GM12878 (cell line): ENCODE data around the gene ANGEL1. TPM values are rescaled to one million over a fixed set of nuclear protein-coding genes. Genes with fewer than 3 reads are reported as not detected.

Source experiments
- ATAC-seq: fragments of 200-7000 bp; cut with Tn5 transposase; 3 replicates; pipeline ENCODE4 v1.9.1; 2020; ENCODE audit warnings: mild to moderate bottlenecking, moderate library complexity
- BruUV-seq: library from RNA; stranded (reverse); fragments of 400-500 nt; replicated peaks from 2 replicates; lab custom pipeline; 2021; lab: Mats Ljungman, UMichigan
- CTCF ChIA-PET: fragments of 300-600 bp; sonication (Branson Sonifier 250); formaldehyde crosslinking; extraction: SDS; loops from one replicate; lab custom pipeline; 2021; ENCODE audit warnings: inconsistent platforms; lab: Yijun Ruan, JAX
- POLR2A ChIA-PET: fragments of 350-600 bp; formaldehyde crosslinking; extraction: SDS; loops from one replicate; lab custom pipeline; 2021; ENCODE audit warnings: inconsistent platforms; lab: Charles Lee
- RAD21 ChIA-PET: fragments of 300-600 bp; sonication (Branson Sonifier 250); formaldehyde crosslinking; loops from one replicate; lab custom pipeline; 2023; ENCODE audit warnings: antibody characterized with exemption; ENCODE audit not compliant: unreplicated experiment; lab: Charles Lee
- SMC1A ChIA-PET: fragments of 300-600 bp; sonication (Branson Sonifier 250); formaldehyde crosslinking; loops from one replicate; lab custom pipeline; 2023; ENCODE audit not compliant: unreplicated experiment, uncharacterized antibody; lab: Charles Lee
- DNase-seq: peaks from one replicate; pipeline ENCODE4 v3.0.0-alpha.2; 2011; ENCODE audit warnings: low read depth, low spot score
- FAIRE-seq: peaks from 3 replicates; lab custom pipeline; 2011; peaks lifted over from hg19 to GRCh38; lab: Jason Lieb, UNC
- H2AFZ ChIP-seq: 2 replicates; pipeline ENCODE4 v1.6.0; 2011; ENCODE audit warnings: low read depth, low read length, control low read depth; ENCODE audit not compliant: control insufficient read depth
- H3K27ac ChIP-seq: 2 replicates; pipeline ENCODE4 v1.5.1; 2011; ENCODE audit warnings: control low read depth; ENCODE audit not compliant: control insufficient read depth, insufficient read depth
- H3K27me3 ChIP-seq, 2 experiments: replicated peaks in 1 of 2; 2 replicates each; pipeline versions ENCODE4 v1.6.0 to v1.6.1; 2011; ENCODE audit warnings: low read length in 1 of 2; ENCODE audit not compliant: control insufficient read depth in 2 of 2, insufficient read depth in 2 of 2
- H3K36me3 ChIP-seq, 2 experiments: 2 replicates each; pipeline ENCODE4 v1.5.1; 2011; ENCODE audit warnings: low read length in 1 of 2; ENCODE audit not compliant: control insufficient read depth in 2 of 2, insufficient read depth in 2 of 2
- H3K4me1 ChIP-seq: 2 replicates; pipeline ENCODE4 v1.6.1; 2011; ENCODE audit warnings: mild to moderate bottlenecking, low read length, moderate library complexity, mixed read lengths; ENCODE audit not compliant: control insufficient read depth, insufficient read depth
- H3K4me2 ChIP-seq: 2 replicates; pipeline ENCODE4 v1.6.0; 2011; ENCODE audit warnings: control low read depth; ENCODE audit not compliant: control insufficient read depth, insufficient read depth
- H3K4me3 ChIP-seq: fragments of 200-600 bp; sonication (generic); 2 replicates; pipeline ENCODE4 v1.5.1; 2016
- H3K79me2 ChIP-seq: 2 replicates; pipeline ENCODE4 v1.6.0; 2011; ENCODE audit warnings: low read length; ENCODE audit not compliant: control insufficient read depth, insufficient read depth
- H3K9ac ChIP-seq: 2 replicates; pipeline ENCODE4 v1.8.0; 2011; ENCODE audit warnings: low read length, control low read depth, mixed read lengths; ENCODE audit not compliant: control insufficient read depth, insufficient read depth
- H3K9me3 ChIP-seq: replicated peaks from 3 replicates; pipeline ENCODE4 v1.5.1; 2011; ENCODE audit warnings: mild to moderate bottlenecking, low read length; ENCODE audit not compliant: control insufficient read depth, insufficient read depth
- H4K20me1 ChIP-seq: 2 replicates; pipeline ENCODE4 v1.6.0; 2011; ENCODE audit not compliant: control insufficient read depth, insufficient read depth
- EED ChIP-seq: sonication (generic); IDR thresholded peaks from 2 replicates; pipeline ENCODE4 v1.6.1; 2016; ENCODE audit warnings: antibody characterized with exemption, low read depth
- HDAC2 ChIP-seq: fragments of 200-600 bp; sonication (generic); IDR thresholded peaks from 2 replicates; pipeline ENCODE4 v1.6.1; 2017
- HDGF ChIP-seq: fragments of 450-650 bp; IDR thresholded peaks from 2 replicates; pipeline ENCODE4 v1.6.1; 2016; ENCODE audit warnings: antibody characterized with exemption
- IKZF1 ChIP-seq: fragments of 450-650 bp; conservative IDR thresholded peaks from 2 replicates; pipeline ENCODE4 v1.6.1; 2017; ENCODE audit warnings: antibody characterized with exemption, mild to moderate bottlenecking
- NFYA ChIP-seq: IDR thresholded peaks from 2 replicates; pipeline ENCODE4 v1.6.1; 2011; ENCODE audit warnings: low read depth, mild to moderate bottlenecking, low read length, improper control_type of control experiment, borderline replicate concordance
- NRF1 ChIP-seq: conservative IDR thresholded peaks from 2 replicates; pipeline ENCODE4 v1.6.1; 2011; ENCODE audit warnings: mild to moderate bottlenecking, low read depth, low read length, improper control_type of control experiment
- RELB ChIP-seq: fragments of 450-650 bp; IDR thresholded peaks from 2 replicates; pipeline ENCODE4 v1.6.1; 2017; ENCODE audit warnings: low read depth, mild to moderate bottlenecking, moderate library complexity
- REST ChIP-seq: IDR thresholded peaks from 2 replicates; pipeline ENCODE4 v1.6.1; 2012; ENCODE audit warnings: mild to moderate bottlenecking, low read depth, low read length
- SMAD1 ChIP-seq: fragments of 450-650 bp; IDR thresholded peaks from 2 replicates; pipeline ENCODE4 v1.6.1; 2018; ENCODE audit warnings: mild to moderate bottlenecking, low read depth; ENCODE audit not compliant: partially characterized antibody
- SREBF2 ChIP-seq: IDR thresholded peaks from 2 replicates; pipeline ENCODE4 v1.6.1; 2012; ENCODE audit warnings: mild to moderate bottlenecking, low read length
- STAT1 ChIP-seq: fragments of 450-650 bp; conservative IDR thresholded peaks from 2 replicates; pipeline ENCODE4 v1.6.1; 2014; ENCODE audit warnings: antibody characterized with exemption, mild to moderate bottlenecking
- TCF3 ChIP-seq: IDR thresholded peaks from 2 replicates; pipeline ENCODE4 v1.6.1; 2012; ENCODE audit warnings: low read depth, mild to moderate bottlenecking, low read length, borderline replicate concordance; ENCODE audit not compliant: insufficient read depth
- WRNIP1 ChIP-seq: IDR thresholded peaks from 2 replicates; pipeline ENCODE4 v1.6.1; 2011; ENCODE audit warnings: low read depth, low read length, improper control_type of control experiment, borderline replicate concordance
- YY1 ChIP-seq: IDR thresholded peaks from 2 replicates; pipeline ENCODE4 v1.6.1; 2011; ENCODE audit warnings: low read depth, mild to moderate bottlenecking, low read length
- WGBS: methylation state at CpG from one replicate; pipeline ENCODE4 v1.1.6; 2016; ENCODE audit warnings: low lambda C conversion rate; ENCODE audit not compliant: insufficient replicate concordance, insufficient coverage; ENCODE audit errors: missing lambda C conversion rate; 5-methylcytosine and 5-hydroxymethylcytosine counted together
- in situ Hi-C: fragments of 300-500 bp; cut with MboI; formaldehyde crosslinking; loops from 9 replicates; pipeline ENCODE4 v1.14.3; 2018; ENCODE audit warnings: mixed read lengths
- intact Hi-C: fragments of 100-400 bp; cut with micrococcal nuclease; formaldehyde crosslinking; loops from one replicate; pipeline ENCODE4 v1.14.2; 2022; ENCODE audit not compliant: unreplicated experiment
- polyA plus RNA-seq, 11 experiments: library from polyadenylated mRNA; depleted of rRNA in 4 of 11; unstranded in 6 of 11; stranded (reverse) in 5 of 11; fragments of >200 nt; fragmentation: Nextera tagmentation in 4 of 11; fragmentation: Illumina TruSeq in 1 of 11; extraction: Ambion mirVana in 4 of 11; extraction: Trizol in 1 of 11; gene quantifications; 1 replicate in 1 of 11; 2 replicates in 10 of 11; pipeline versions ENCODE4 v1.2.1 to v1.2.3, GENCODE V29; 2011 to 2016; ENCODE audit warnings: inconsistent platforms in 2 of 11, missing spikeins in 2 of 11, low read depth in 1 of 11
- total RNA-seq, 4 experiments: library from RNA; depleted of rRNA in 3 of 4; stranded (reverse); fragments of >200 nt in 3 of 4; fragmentation: Illumina TruSeq in 1 of 4; extraction: Trizol in 1 of 4; gene quantifications; 2 replicates each; pipeline versions ENCODE4 v1.2.1 to v1.2.3, GENCODE V29; 2013 to 2021

Gene ANGEL1
- total and polyA plus RNA-seq, 10 of the 15 experiments (the other 5 are each of a cell fraction or from before 2014, with no cell fraction given) = 1.7 to 29.7 (median 12.3) TPM

- Histone ChIP-seq H3K36me3 (no peaks in the 10 kb centered on the region), H4K20me1 (no peaks in the 10 kb centered on the region), H3K79me2 (no peaks in the 10 kb centered on the region), H2AFZ (no peak overlapping the region), H3K4me2 (no peak overlapping the region)
- SMC1A ChIA-PET = no interaction called here
- POLR2A ChIA-PET = no interaction called here
- ATAC-seq (no peak), FAIRE-seq (no peak)
- 35% methylated on average over 9 of the region's 9 CpGs for WGBS
- no TSS peak for BruUV-seq
- CTCF ChIA-PET = interaction anchor here (0.6 to 1.5 kb wide), 3 partner anchors 17 to 45 kb away, joined by 3 read pairs; no protein-coding TSS in a partner anchor
- TF ChIP-seq SMAD1 (no peak), RELB (no peak), EED (no peak), YY1 (no peak), IKZF1 (no peak), SREBF2 (no peak), NFYA (no peak), STAT1 (no peak), HDAC2 (no peak), NRF1 (no peak), TCF3 (no peak), WRNIP1 (no peak), REST (no peak), HDGF (no peak)
- TF ChIP-seq, all 136 proteins: peak for 0
- intact Hi-C loops (no loop called here), in situ Hi-C loops (no loop called here)
- RAD21 ChIA-PET = interaction anchor here (1.1 kb wide), 1 partner anchor 45 kb away, joined by 3 read pairs; no protein-coding TSS in a partner anchor
- no peak for DNase-seq
- Histone ChIP-seq H3K27me3 (peaks cover 0 to 2% of the 10 kb centered on the region in 2 experiments; a peak in 2 of 4 replicates), H3K9ac (no peak overlapping the region), H3K27ac (no peak overlapping the region), H3K4me1 (no peaks in the 10 kb centered on the region), H3K4me3 (no peak overlapping the region), H3K9me3 (no peaks in the 10 kb centered on the region)
These were observed 56.9 kb downstream of the ANGEL1 start for GRCh38 chr14:76755610-76756370.
